ENCODE results near the gene GJA5. TPM values are rescaled to one million over a fixed set of nuclear protein-coding genes. Genes with fewer than 3 reads are reported as not detected.

The GJA5 gene
- total and polyA plus RNA-seq, 5 donors from 2014 or later: not detected

DNA sequence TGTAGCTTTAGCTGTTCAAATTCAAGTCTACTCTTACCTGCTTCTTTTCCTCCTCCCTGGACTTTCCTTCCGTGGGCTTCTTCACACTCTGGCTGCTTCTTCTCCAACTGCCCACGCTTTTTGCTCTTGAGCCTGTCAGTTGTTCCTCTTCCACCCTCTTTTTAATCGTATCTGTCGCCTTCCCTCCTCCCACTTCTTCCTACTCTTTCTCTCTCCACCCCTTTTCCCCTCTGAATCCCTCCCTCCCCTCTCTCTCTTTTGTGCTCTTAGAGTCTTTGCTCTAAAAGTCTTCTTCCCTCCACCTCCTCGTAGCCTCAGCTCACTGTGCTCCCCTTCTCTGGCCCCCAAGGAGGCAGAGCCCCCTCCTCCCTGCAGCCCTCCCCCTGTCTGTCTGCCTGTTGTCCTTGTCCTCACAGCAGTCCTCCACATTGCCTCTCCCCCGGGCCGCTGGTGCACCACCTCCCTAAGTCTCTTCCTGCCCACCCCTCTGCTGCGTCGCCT lies 12.9 kb upstream of the GJA5 start:
- Histone ChIP-seq H3K9me3 (ENCODE audit: control insufficient read depth in 2 of 2, low read length in 2 of 2) (no peaks in the 10 kb centered on the region), H3K27ac (ENCODE audit: insufficient read depth, low read length, poor library complexity, severe bottlenecking) (no peak overlapping the region), H3K27me3 (ENCODE audit: control insufficient read depth, insufficient read depth, low read length) (peaks cover 11% of the 10 kb centered on the region), H3K4me1 (ENCODE audit: control insufficient read depth, insufficient read depth, low read length, poor library complexity, severe bottlenecking) (no peaks in the 10 kb centered on the region), H3K36me3 (ENCODE audit: control insufficient read depth, insufficient read depth, low read length) (no peaks in the 10 kb centered on the region), H3K4me3 (ENCODE audit: low read depth, low read length) (no peak overlapping the region)
- no peaks in the 10 kb centered on the region for H3K36me3 Mint-ChIP-seq
- ATAC-seq (ENCODE audit: low read depth in 2 of 2) (no peak), DNase-seq (no peak)
- H3K27me3 Mint-ChIP-seq: peaks cover 44% of the 10 kb centered on the region
- H3K4me3 Mint-ChIP-seq: no peak overlapping the region
- H3K27ac Mint-ChIP-seq: peak overlapping the region in 1 of 3 donors; percentile 48
- peaks cover 0 to 4% (median under 1%) of the 10 kb centered on the region in 4 donors for H3K4me1 Mint-ChIP-seq
- H3K9me3 Mint-ChIP-seq: peaks cover 0 to 3% (median 0%) of the 10 kb centered on the region in 7 donors

DNA sequence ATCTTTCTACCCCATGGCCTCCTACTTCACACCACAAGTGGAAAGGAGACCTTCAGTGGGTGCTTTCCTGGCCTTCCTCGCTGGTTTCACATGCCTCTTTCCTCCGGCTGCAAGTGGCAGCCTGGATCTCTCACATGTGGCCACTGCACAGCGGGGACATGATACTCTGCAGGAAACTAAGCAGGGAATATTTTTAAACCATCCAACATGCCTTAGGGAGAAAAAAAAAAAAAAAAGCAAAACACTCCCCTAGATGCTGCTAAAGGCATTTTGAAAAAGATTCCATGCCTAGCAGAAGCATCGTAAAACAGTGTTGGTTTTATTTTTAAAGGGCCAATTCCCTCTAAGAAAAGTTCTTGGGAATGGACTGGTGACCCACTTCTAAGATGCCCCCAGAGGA lies 12.2 kb upstream of the GJA5 start:
- no peak for DNase-seq
- Mint-ChIP-seq H3K4me1 (peaks cover 0 to 4% (median under 1%) of the 10 kb centered on the region in 4 donors), H3K9me3 (peaks cover 0 to 3% (median 0%) of the 10 kb centered on the region in 7 donors), H3K27ac (no peak overlapping the region), H3K27me3 (peaks cover 44% of the 10 kb centered on the region), H3K4me3 (no peak overlapping the region), H3K36me3 (no peaks in the 10 kb centered on the region)
- peaks cover 9% of the 10 kb centered on the region for H3K27me3 ChIP-seq (ENCODE audit: control insufficient read depth, insufficient read depth, low read length)
- no peaks in the 10 kb centered on the region for H3K36me3 ChIP-seq (ENCODE audit: control insufficient read depth, insufficient read depth, low read length)
- no peak overlapping the region for H3K4me3 ChIP-seq (ENCODE audit: low read depth, low read length)
- no peaks in the 10 kb centered on the region for H3K9me3 ChIP-seq (ENCODE audit: control insufficient read depth in 2 of 2, low read length in 2 of 2)
- ATAC-seq (ENCODE audit: low read depth in 2 of 2): no peak
- H3K27ac ChIP-seq (ENCODE audit: insufficient read depth, low read length, poor library complexity, severe bottlenecking): no peak overlapping the region
- no peaks in the 10 kb centered on the region for H3K4me1 ChIP-seq (ENCODE audit: control insufficient read depth, insufficient read depth, low read length, poor library complexity, severe bottlenecking)

DNA sequence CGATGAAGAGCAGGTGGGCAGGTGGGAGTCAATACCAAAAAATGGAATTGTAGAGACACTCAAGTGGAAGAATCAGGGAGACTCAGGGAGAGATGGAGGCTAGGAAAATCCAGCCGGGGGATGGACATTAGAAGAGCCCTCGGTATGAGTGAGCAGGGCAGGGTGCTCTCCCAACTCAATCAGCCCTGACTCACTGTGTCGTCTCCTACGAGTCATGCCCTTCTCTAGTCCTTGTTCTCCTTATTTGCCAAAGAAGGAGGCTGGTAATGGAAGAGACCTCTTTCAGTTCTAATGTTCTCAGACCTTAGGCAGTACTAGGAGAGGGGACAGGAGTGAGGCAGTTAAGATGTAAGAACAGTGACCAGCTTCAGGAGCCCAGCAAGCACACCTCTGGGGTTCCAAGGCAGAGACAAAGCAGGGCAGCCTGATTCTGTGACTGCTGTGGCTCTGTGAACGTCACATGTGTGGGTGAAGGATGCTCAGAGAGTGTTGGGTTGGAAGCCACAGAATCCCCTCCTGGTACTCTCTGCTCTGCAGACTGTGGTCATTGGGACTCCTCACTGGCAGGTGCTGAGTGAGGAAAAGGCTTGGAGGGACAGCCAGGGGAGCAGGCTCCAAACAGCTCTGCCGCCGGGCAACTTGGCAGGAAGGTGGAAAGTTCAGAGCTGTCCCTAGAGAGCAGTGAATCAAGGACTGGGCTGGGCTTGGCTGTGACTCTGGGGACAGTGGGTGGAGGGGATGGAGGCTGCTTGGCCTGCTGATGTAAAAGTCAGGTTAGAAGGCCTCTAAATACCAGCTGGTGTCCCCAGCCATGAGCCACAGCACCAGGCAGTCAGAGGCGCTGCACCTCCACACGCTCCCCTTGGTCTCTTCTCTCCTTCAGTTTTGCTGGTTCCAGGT lies 11.1 kb upstream of the GJA5 start:
- H3K4me1 ChIP-seq (ENCODE audit: control insufficient read depth, insufficient read depth, low read length, poor library complexity, severe bottlenecking): no peaks in the 10 kb centered on the region
- ATAC-seq (ENCODE audit: low read depth in 2 of 2) (no peak), DNase-seq (no peak)
- Mint-ChIP-seq H3K27ac (no peak overlapping the region), H3K36me3 (no peaks in the 10 kb centered on the region), H3K4me3 (no peak overlapping the region), H3K9me3 (peaks cover 0 to 3% (median 0%) of the 10 kb centered on the region in 7 donors), H3K27me3 (peaks cover 44% of the 10 kb centered on the region), H3K4me1 (peaks cover 0 to 4% (median 0%) of the 10 kb centered on the region in 4 donors)
- H3K27ac ChIP-seq (ENCODE audit: insufficient read depth, low read length, poor library complexity, severe bottlenecking): no peak overlapping the region
- no peaks in the 10 kb centered on the region for H3K36me3 ChIP-seq (ENCODE audit: control insufficient read depth, insufficient read depth, low read length)
- no peaks in the 10 kb centered on the region for H3K9me3 ChIP-seq (ENCODE audit: control insufficient read depth in 2 of 2, low read length in 2 of 2)
- H3K27me3 ChIP-seq (ENCODE audit: control insufficient read depth, insufficient read depth, low read length): peaks cover 9% of the 10 kb centered on the region
- H3K4me3 ChIP-seq (ENCODE audit: low read depth, low read length): no peak overlapping the region

DNA sequence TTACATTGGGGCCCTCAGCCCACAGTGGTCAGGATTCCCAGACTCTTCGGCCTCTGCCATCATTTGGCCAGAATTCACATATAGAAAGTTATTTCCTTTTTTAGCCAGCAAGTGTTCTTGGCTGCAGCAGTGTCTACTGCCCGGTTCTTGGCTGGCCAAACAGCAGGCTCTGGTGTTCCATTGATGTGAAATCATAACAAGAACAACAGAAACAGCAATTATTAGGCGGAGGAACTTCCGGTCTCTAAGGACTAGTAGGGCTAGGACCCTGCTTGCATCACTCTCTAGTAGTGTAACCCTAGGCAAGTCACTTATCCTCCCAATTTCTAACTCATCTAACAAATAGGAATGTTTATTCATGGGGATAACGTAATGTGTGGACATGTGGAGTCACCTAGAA lies 8.7 kb upstream of the GJA5 start:
- ATAC-seq (ENCODE audit: low read depth in 2 of 2): no peak
- Mint-ChIP-seq H3K27me3 (peaks cover 35% of the 10 kb centered on the region), H3K4me3 (no peak overlapping the region), H3K27ac (peak overlapping the region in 1 of 3 donors; percentile 22), H3K4me1 (peaks cover 0 to 5% (median 1%) of the 10 kb centered on the region in 4 donors), H3K9me3 (peaks cover 0 to 2% (median 0%) of the 10 kb centered on the region in 7 donors), H3K36me3 (no peaks in the 10 kb centered on the region)
- no peak for DNase-seq
- peaks cover 6% of the 10 kb centered on the region for H3K27me3 ChIP-seq (ENCODE audit: control insufficient read depth, insufficient read depth, low read length)
- no peaks in the 10 kb centered on the region for H3K36me3 ChIP-seq (ENCODE audit: control insufficient read depth, insufficient read depth, low read length)
- no peak overlapping the region for H3K4me3 ChIP-seq (ENCODE audit: low read depth, low read length)
- no peak overlapping the region for H3K27ac ChIP-seq (ENCODE audit: insufficient read depth, low read length, poor library complexity, severe bottlenecking)
- H3K4me1 ChIP-seq (ENCODE audit: control insufficient read depth, insufficient read depth, low read length, poor library complexity, severe bottlenecking): no peaks in the 10 kb centered on the region
- no peaks in the 10 kb centered on the region for H3K9me3 ChIP-seq (ENCODE audit: control insufficient read depth in 2 of 2, low read length in 2 of 2)

DNA sequence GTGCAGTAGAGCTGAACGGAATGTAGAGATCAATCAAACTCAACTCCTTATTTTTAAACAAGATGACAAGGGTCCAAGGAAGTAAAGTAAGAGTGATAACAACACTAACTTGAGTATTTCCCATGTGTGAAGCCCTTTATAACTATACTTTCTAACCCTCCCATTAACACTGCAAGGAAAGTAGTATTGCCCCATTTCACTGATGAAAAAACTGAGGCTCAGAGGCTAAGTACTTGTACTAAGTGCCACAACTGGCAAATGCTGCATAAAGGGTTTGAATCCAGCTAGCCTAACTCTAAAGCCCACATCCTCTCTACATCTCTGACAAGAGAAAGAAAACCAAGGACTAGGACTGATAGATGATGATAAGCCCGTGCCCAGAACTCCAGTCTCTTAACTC lies 8.2 kb upstream of the GJA5 start:
- ATAC-seq (ENCODE audit: low read depth in 2 of 2) (no peak), DNase-seq (no peak)
- peaks cover 1% of the 10 kb centered on the region for H3K4me1 ChIP-seq (ENCODE audit: control insufficient read depth, insufficient read depth, low read length, poor library complexity, severe bottlenecking)
- Mint-ChIP-seq H3K27ac (no peak overlapping the region), H3K27me3 (peaks cover 30% of the 10 kb centered on the region), H3K9me3 (peaks cover 0 to 2% (median 0%) of the 10 kb centered on the region in 7 donors), H3K4me3 (no peak overlapping the region), H3K4me1 (peaks cover 0 to 9% (median 2%) of the 10 kb centered on the region in 4 donors), H3K36me3 (no peaks in the 10 kb centered on the region)
- H3K27ac ChIP-seq (ENCODE audit: insufficient read depth, low read length, poor library complexity, severe bottlenecking): no peak overlapping the region
- no peak overlapping the region for H3K4me3 ChIP-seq (ENCODE audit: low read depth, low read length)
- H3K36me3 ChIP-seq (ENCODE audit: control insufficient read depth, insufficient read depth, low read length): no peaks in the 10 kb centered on the region
- no peaks in the 10 kb centered on the region for H3K9me3 ChIP-seq (ENCODE audit: control insufficient read depth in 2 of 2, low read length in 2 of 2)
- peaks cover 5% of the 10 kb centered on the region for H3K27me3 ChIP-seq (ENCODE audit: control insufficient read depth, insufficient read depth, low read length)

DNA sequence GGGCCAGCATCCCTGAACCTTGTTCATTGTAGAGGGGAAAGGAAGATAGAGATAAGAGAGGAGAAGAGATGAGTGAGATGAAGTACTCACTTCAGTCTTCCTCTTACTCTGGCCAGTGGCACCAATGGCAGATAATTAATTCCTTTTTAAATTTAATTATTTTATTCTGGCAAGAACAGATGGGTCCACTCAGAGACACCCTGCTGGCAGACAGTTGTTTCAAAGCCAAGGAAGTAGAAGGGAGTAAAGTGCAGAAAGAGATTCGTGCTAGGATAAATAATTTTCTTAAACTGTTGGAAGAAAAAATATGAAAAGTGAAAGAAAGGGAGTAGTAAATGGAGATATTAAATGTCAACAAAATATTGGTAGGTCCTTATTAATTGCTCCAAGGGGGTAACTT lies 7.7 kb upstream of the GJA5 start:
- peak overlapping the region in 1 of 3 donors; percentile 44 for H3K27ac Mint-ChIP-seq
- Histone ChIP-seq H3K27me3 (ENCODE audit: control insufficient read depth, insufficient read depth, low read length) (peaks cover 4% of the 10 kb centered on the region), H3K9me3 (ENCODE audit: control insufficient read depth in 2 of 2, low read length in 2 of 2) (no peaks in the 10 kb centered on the region), H3K4me1 (ENCODE audit: control insufficient read depth, insufficient read depth, low read length, poor library complexity, severe bottlenecking) (peaks cover 6% of the 10 kb centered on the region), H3K36me3 (ENCODE audit: control insufficient read depth, insufficient read depth, low read length) (no peaks in the 10 kb centered on the region), H3K4me3 (ENCODE audit: low read depth, low read length) (no peak overlapping the region), H3K27ac (ENCODE audit: insufficient read depth, low read length, poor library complexity, severe bottlenecking) (no peak overlapping the region)
- H3K9me3 Mint-ChIP-seq: peaks cover 0 to 2% (median 0%) of the 10 kb centered on the region in 7 donors
- ATAC-seq (ENCODE audit: low read depth in 2 of 2): no peak
- H3K36me3 Mint-ChIP-seq: no peaks in the 10 kb centered on the region
- no peak for DNase-seq
- peaks cover 28% of the 10 kb centered on the region for H3K27me3 Mint-ChIP-seq
- no peak overlapping the region for H3K4me3 Mint-ChIP-seq
- H3K4me1 Mint-ChIP-seq: peaks cover 2 to 12% (median 5%) of the 10 kb centered on the region in 4 donors

DNA sequence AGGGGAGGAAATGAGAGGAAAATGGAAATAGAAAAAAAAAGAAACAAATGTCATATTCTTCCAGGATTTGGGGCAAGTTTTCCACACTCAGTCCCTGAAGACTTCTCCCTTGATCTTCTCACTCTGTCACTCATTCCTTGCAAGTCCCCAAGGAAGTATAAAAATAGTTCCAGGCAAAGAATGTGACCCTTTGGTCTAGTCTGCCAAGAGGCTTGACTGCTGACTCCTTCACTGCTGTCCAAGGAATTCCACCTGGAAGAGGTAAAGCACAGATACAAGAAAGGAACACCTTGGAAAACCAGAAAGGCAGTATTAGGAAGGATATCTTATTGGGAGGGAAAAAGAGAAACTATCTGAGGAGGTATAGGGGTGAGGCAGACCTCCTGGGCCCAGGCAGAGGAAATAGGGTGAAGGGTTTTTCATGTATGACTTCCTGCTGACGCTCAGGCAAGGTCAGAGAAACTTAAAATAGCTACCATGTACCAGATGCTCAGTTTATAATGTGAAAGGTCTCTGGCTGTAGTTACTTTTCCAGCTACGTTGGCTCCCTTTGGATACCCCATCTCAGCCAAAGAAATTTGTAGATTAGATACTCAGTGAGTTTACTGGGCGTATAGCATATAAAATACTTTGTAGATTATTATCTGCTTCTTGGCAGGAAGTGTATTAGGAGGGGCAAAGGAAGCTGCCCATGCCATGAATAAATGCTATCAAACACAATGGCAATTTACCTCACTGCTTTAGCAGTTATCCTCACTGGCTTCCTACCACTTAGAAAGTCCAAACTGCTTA lies 2.0 kb upstream of the GJA5 start:
- Mint-ChIP-seq H3K27ac (peak overlapping the region; percentile 64 to 85 (median 72)), H3K36me3 (peaks cover 7% of the 10 kb centered on the region), H3K27me3 (peaks cover 4% of the 10 kb centered on the region), H3K9me3 (no peaks in the 10 kb centered on the region), H3K4me1 (peaks cover 5 to 41% (median 28%) of the 10 kb centered on the region in 4 donors), H3K4me3 (peak overlapping the region; percentile 4 to 74 (median 21))
- Histone ChIP-seq H3K9me3 (ENCODE audit: control insufficient read depth in 2 of 2, low read length in 2 of 2) (no peaks in the 10 kb centered on the region), H3K27ac (ENCODE audit: insufficient read depth, low read length, poor library complexity, severe bottlenecking) (peak overlapping the region; percentile 52), H3K36me3 (ENCODE audit: control insufficient read depth, insufficient read depth, low read length) (no peaks in the 10 kb centered on the region), H3K4me3 (ENCODE audit: low read depth, low read length) (peak overlapping the region; percentile 72), H3K4me1 (ENCODE audit: control insufficient read depth, insufficient read depth, low read length, poor library complexity, severe bottlenecking) (peaks cover 17% of the 10 kb centered on the region), H3K27me3 (ENCODE audit: control insufficient read depth, insufficient read depth, low read length) (no peaks in the 10 kb centered on the region)
- DNase-seq (peak in 2 of 3 donors; percentile 23 to 68), ATAC-seq (ENCODE audit: low read depth in 2 of 2) (peak; percentile 64 to 75)

All from CD4-positive, CD25-positive, alpha-beta regulatory T cell (primary cell).